Measurements from ENCODE around the gene BMI1.

GRCh38 chr10:22369434-22370072 is 48.7 kb downstream of the BMI1 start:
- no peak for TF ChIP-seq CTCF (IDR thresholded peaks at IDR 0.05)
- TF ChIP-seq POLR2A (IDR thresholded peaks at IDR 0.05): no peak
